Lower lobe of right lung (tissue), 2 donors: Measurements from ENCODE around the gene TSPAN4. TPM values are rescaled to one million over a fixed set of nuclear protein-coding genes. Genes with fewer than 3 reads are reported as not detected.

Experiments
- ATAC-seq, 2 donors: fragments of 200-7000 bp; cut with Tn5 transposase; one replicate each; pipeline ENCODE4 v1.9.1; 2020 to 2022; ENCODE audit warnings: mild to moderate bottlenecking in 2 of 2, moderate library complexity in 2 of 2
- DNase-seq: peaks from one replicate; pipeline ENCODE4 v3.0.0-alpha.2; 2020
- H3K27ac ChIP-seq: fragments of 200-600 bp; one replicate; pipeline ENCODE4 v1.8.0; 2022
- H3K27me3 ChIP-seq: fragments of 200-600 bp; one replicate; pipeline ENCODE4 v1.8.0; 2022; ENCODE audit warnings: low read depth
- H3K36me3 ChIP-seq: fragments of 200-600 bp; one replicate; pipeline ENCODE4 v1.8.0; 2022; ENCODE audit warnings: mild to moderate bottlenecking
- H3K4me1 ChIP-seq: fragments of 200-600 bp; one replicate; pipeline ENCODE4 v1.8.0; 2022
- H3K4me3 ChIP-seq: fragments of 200-600 bp; one replicate; pipeline ENCODE4 v1.8.0; 2022; ENCODE audit warnings: mild to moderate bottlenecking
- H3K9me3 ChIP-seq: fragments of 200-600 bp; one replicate; pipeline ENCODE4 v1.8.0; 2022
- intact Hi-C: fragments of 100-400 bp; cut with DNase I; formaldehyde crosslinking; loops from one replicate; pipeline ENCODE4 v1.11.0; 2022
- total RNA-seq: library from RNA; stranded (reverse); fragmentation: NEBNext Ultra II Directional; extraction: Animal tissue kit (Norgen Biotek cat#: 25700); gene quantifications from one replicate; pipeline ENCODE4 v1.2.1, GENCODE V29; 2021
- TF ChIP-seq, protein P1 (sequence below): fragments of 200-600 bp; IDR thresholded peaks from one replicate; pipeline ENCODE4 v1.8.0; 2022; ENCODE audit warnings: antibody characterized with exemption, mild to moderate bottlenecking
- donor health status: DM: no; HTN: yes; CAD: no; lungs with severe emphysema.

The TSPAN4 gene
- total RNA-seq, 1 donor from 2014 or later, result 140 TPM

GRCh38 chr11:824292-824880, 18.3 kb upstream of the TSPAN4 start:
- ATAC-seq (no peak), DNase-seq (no peak)
- Histone ChIP-seq H3K4me1 (peaks cover 65% of the 10 kb centered on the region), H3K27me3 (no peaks in the 10 kb centered on the region), H3K27ac (no peak overlapping the region), H3K4me3 (no peak overlapping the region), H3K36me3 (peaks cover 42% of the 10 kb centered on the region), H3K9me3 (no peaks in the 10 kb centered on the region)
- TF ChIP-seq, protein P1, sequence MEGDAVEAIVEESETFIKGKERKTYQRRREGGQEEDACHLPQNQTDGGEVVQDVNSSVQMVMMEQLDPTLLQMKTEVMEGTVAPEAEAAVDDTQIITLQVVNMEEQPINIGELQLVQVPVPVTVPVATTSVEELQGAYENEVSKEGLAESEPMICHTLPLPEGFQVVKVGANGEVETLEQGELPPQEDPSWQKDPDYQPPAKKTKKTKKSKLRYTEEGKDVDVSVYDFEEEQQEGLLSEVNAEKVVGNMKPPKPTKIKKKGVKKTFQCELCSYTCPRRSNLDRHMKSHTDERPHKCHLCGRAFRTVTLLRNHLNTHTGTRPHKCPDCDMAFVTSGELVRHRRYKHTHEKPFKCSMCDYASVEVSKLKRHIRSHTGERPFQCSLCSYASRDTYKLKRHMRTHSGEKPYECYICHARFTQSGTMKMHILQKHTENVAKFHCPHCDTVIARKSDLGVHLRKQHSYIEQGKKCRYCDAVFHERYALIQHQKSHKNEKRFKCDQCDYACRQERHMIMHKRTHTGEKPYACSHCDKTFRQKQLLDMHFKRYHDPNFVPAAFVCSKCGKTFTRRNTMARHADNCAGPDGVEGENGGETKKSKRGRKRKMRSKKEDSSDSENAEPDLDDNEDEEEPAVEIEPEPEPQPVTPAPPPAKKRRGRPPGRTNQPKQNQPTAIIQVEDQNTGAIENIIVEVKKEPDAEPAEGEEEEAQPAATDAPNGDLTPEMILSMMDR, result no peak
- intact Hi-C loops, result no loop called here

- Histone ChIP-seq H3K36me3 (peaks cover 42% of the 10 kb centered on the region), H3K9me3 (no peaks in the 10 kb centered on the region), H3K27ac (peak overlapping the region; percentile 86), H3K27me3 (no peaks in the 10 kb centered on the region), H3K4me1 (peaks cover 70% of the 10 kb centered on the region), H3K4me3 (no peak overlapping the region)
- intact Hi-C loops, result no loop called here
- ATAC-seq (no peak), DNase-seq (no peak)
- TF ChIP-seq, protein P1, result no peak
These were observed 17.7 kb upstream of the TSPAN4 start for GRCh38 chr11:824942-825341.

DNA sequence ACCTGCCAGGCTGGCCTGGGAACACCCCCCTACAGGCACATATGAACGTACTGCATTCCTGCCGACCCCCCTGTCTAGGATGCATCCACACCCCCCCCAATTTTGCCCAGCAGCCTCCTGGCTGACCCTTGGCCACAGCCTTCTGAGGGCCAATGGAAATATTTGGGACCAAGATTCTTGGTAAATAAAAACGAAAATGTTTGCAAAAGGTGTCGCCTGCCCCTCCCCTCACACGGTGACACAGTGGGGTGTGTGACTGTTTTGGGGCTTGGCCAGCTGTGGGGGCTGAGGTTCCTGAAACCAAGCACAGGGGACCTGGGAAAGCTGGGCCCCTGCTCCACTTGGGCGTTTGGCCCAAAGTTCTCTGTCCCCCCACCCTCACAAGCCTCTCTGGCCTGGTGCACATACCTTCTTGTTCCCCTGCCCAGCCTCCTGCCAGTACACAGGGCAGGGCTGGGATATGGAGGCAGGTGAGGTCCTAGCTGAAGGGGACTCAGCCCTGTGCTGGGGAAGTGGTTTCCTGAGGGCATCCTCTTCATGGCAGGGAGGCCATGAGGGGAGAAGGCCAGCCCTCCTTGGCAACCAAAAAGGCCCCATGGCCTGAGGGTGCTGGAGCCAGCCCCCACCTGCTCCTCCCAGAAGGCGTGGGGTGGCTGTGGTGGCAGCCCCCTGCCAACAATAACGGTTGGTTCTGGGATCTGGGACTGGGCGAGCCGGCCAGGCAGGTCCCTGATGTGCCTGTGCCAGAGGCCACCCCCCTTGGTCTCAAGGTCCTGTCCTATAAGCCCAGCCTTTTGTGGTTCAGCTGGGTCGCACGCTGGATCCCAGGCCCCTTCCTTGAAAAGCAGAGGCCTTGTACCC, 17.1 kb upstream of the TSPAN4 start:
- DNase-seq, result no peak
- Histone ChIP-seq H3K27me3 (no peaks in the 10 kb centered on the region), H3K36me3 (peaks cover 42% of the 10 kb centered on the region), H3K4me3 (no peak overlapping the region), H3K27ac (peak overlapping the region; percentile 86), H3K9me3 (no peaks in the 10 kb centered on the region), H3K4me1 (peaks cover 72% of the 10 kb centered on the region)
- TF ChIP-seq, protein P1, result no peak
- ATAC-seq, result no peak
- intact Hi-C loops, result no loop called here

GRCh38 chr11:826227-826621, 16.4 kb upstream of the TSPAN4 start:
- H3K27ac ChIP-seq, result peak overlapping the region; percentile 86
- TF ChIP-seq, protein P1, result no peak
- intact Hi-C loops, result no loop called here

GRCh38 chr11:826836-827145, 15.9 kb upstream of the TSPAN4 start:
- intact Hi-C loops, result no loop called here
- peaks cover 72% of the 10 kb centered on the region for H3K4me1 ChIP-seq
- TF ChIP-seq, protein P1, result no peak
- H3K36me3 ChIP-seq, result peaks cover 39% of the 10 kb centered on the region
- H3K4me3 ChIP-seq, result peak overlapping the region; percentile 58
- no peak for DNase-seq
- no peaks in the 10 kb centered on the region for H3K27me3 ChIP-seq
- ATAC-seq, result no peak
- peak overlapping the region; percentile 86 for H3K27ac ChIP-seq
- no peaks in the 10 kb centered on the region for H3K9me3 ChIP-seq

More at GRCh38 chr11:826227-826621, 16.4 kb upstream of the TSPAN4 start:
- Histone ChIP-seq H3K4me3 (peak overlapping the region; percentile 58), H3K9me3 (no peaks in the 10 kb centered on the region), H3K4me1 (peaks cover 72% of the 10 kb centered on the region), H3K27me3 (no peaks in the 10 kb centered on the region), H3K36me3 (peaks cover 42% of the 10 kb centered on the region)
- no peak for ATAC-seq
- no peak for DNase-seq
